GM23338 (cell line): Measurements from ENCODE around the gene JOSD2.

Experiments
- CREB1 ChIP-seq: fragments of 250-450 bp; sonication (Bioruptor Pico); IDR thresholded peaks from 2 replicates; pipeline ENCODE4 v1.5.0; 2020; ENCODE audit warnings: low read depth, mild to moderate bottlenecking, moderate library complexity
- CTCF ChIP-seq, 2 experiments: fragments of 200-600 bp in 1 of 2; sonication (generic) in 1 of 2; conservative IDR thresholded peaks; 2 replicates each; pipeline versions ENCODE4 v1.5.1 to v1.6.1; 2016 to 2017; ENCODE audit warnings: antibody characterized with exemption in 2 of 2, low read depth in 2 of 2, mild to moderate bottlenecking in 2 of 2, moderate library complexity in 1 of 2
- ETS1 ChIP-seq: IDR thresholded peaks from 2 replicates; pipeline ENCODE4 v1.6.1; 2016; ENCODE audit warnings: antibody characterized with exemption
- EZH2 ChIP-seq: fragments of 200-600 bp; sonication (generic); IDR thresholded peaks from one replicate; pipeline ENCODE4 v1.8.0; 2017; ENCODE audit warnings: antibody characterized with exemption, mild to moderate bottlenecking, low read depth; ENCODE audit not compliant: unreplicated experiment
- EZH2phosphoT487 ChIP-seq: fragments of 200-600 bp; sonication (generic); IDR thresholded peaks from one replicate; pipeline ENCODE4 v1.8.1; 2018; ENCODE audit warnings: antibody characterized with exemption; ENCODE audit not compliant: unreplicated experiment
- JUNB ChIP-seq: IDR thresholded peaks from one replicate; pipeline ENCODE4 v1.6.1; 2016; ENCODE audit warnings: antibody characterized with exemption; ENCODE audit not compliant: unreplicated experiment
- POLR2AphosphoS5 ChIP-seq: IDR thresholded peaks from 2 replicates; pipeline ENCODE4 v1.6.1; 2016; ENCODE audit warnings: antibody characterized with exemption, low read depth
- REST ChIP-seq: IDR thresholded peaks from one replicate; pipeline ENCODE4 v1.6.1; 2018; ENCODE audit warnings: antibody characterized with exemption; ENCODE audit not compliant: unreplicated experiment
- STAT1 ChIP-seq: IDR thresholded peaks from one replicate; pipeline ENCODE4 v1.6.1; 2016; ENCODE audit warnings: antibody characterized with exemption; ENCODE audit not compliant: unreplicated experiment
- ZNF114 ChIP-seq: fragments of 250-450 bp; sonication (Bioruptor Pico); IDR thresholded peaks from 2 replicates; pipeline ENCODE4 v1.5.0; 2020; ENCODE audit warnings: mild to moderate bottlenecking, moderate library complexity
- ZNF331 ChIP-seq: fragments of 250-450 bp; sonication (Bioruptor Pico); IDR thresholded peaks from 2 replicates; pipeline ENCODE4 v1.5.0; 2020; ENCODE audit warnings: low read depth, mild to moderate bottlenecking, moderate library complexity
- ZNF462 ChIP-seq: fragments of 250-450 bp; sonication (Bioruptor Pico); IDR thresholded peaks from 2 replicates; pipeline ENCODE4 v1.5.0; 2020; ENCODE audit warnings: mild to moderate bottlenecking, moderate library complexity

- TF ChIP-seq POLR2AphosphoS5 (no peak), CTCF (conservative IDR thresholded peaks at IDR 0.05; ENCODE audit: low read depth in 2 of 2) (no peak), EZH2phosphoT487 (no peak), REST (no peak), EZH2 (no peak), ZNF462 (CRISPR knock-in tag) (no peak), STAT1 (no peak), CREB1 (CRISPR knock-in tag) (no peak), ZNF114 (CRISPR knock-in tag) (no peak), JUNB (no peak), ETS1 (no peak), ZNF331 (CRISPR knock-in tag) (no peak)
Observed at GRCh38 chr19:50476907-50477238, 34.1 kb downstream of the JOSD2 start.
